Measurements from ENCODE around the gene REEP3. TPM values are rescaled to one million over a fixed set of nuclear protein-coding genes. Genes with fewer than 3 reads are reported as not detected.

Gene REEP3
- total RNA-seq, 3 donors from 2014 or later (not counting 1 experiment from before 2014, with no cell fraction given), result 4.6 to 10.2 (median 8.3) TPM

GRCh38 chr10:63539994-63540393, 18.8 kb downstream of the REEP3 start:
- Mint-ChIP-seq H3K36me3 (no peaks in the 10 kb centered on the region), H3K9me3 (no peaks in the 10 kb centered on the region), H3K27me3 (ENCODE audit: low read depth in 2 of 2) (no peaks in the 10 kb centered on the region), H3K27ac (no peak overlapping the region), H3K4me3 (no peak overlapping the region), H3K4me1 (peaks cover 0 to 8% of the 10 kb centered on the region in 2 donors)
- Histone ChIP-seq H3K27ac (ENCODE audit: low read length) (no peak overlapping the region), H3K4me3 (ENCODE audit: low read length) (no peak overlapping the region), H3K9me3 (ENCODE audit: control insufficient read depth, insufficient read depth, low read length) (no peaks in the 10 kb centered on the region), H3K27me3 (ENCODE audit: control insufficient read depth, insufficient read depth, low read length) (no peaks in the 10 kb centered on the region), H3K36me3 (ENCODE audit: control insufficient read depth, insufficient read depth, low read length) (no peaks in the 10 kb centered on the region), H3K4me1 (ENCODE audit: control insufficient read depth, insufficient read depth, low read length) (no peaks in the 10 kb centered on the region)
- 80% methylated on average over 1 of the region's 1 CpG for WGBS (ENCODE audit: insufficient coverage)
- no peak for DNase-seq
- ATAC-seq, result no peak
- no peak for TF ChIP-seq CTCF (IDR thresholded peaks at IDR 0.05)
- intact Hi-C loops (cut with micrococcal nuclease), result no loop called here

- ATAC-seq, result no peak
- Mint-ChIP-seq H3K4me1 (peaks cover 0 to 12% of the 10 kb centered on the region in 2 donors), H3K27me3 (ENCODE audit: low read depth in 2 of 2) (no peaks in the 10 kb centered on the region), H3K4me3 (no peak overlapping the region), H3K27ac (no peak overlapping the region), H3K36me3 (no peaks in the 10 kb centered on the region), H3K9me3 (no peaks in the 10 kb centered on the region)
- no peak for TF ChIP-seq CTCF (IDR thresholded peaks at IDR 0.05)
- intact Hi-C loops (cut with micrococcal nuclease), result no loop called here
- Histone ChIP-seq H3K27ac (ENCODE audit: low read length) (no peak overlapping the region), H3K36me3 (ENCODE audit: control insufficient read depth, insufficient read depth, low read length) (no peaks in the 10 kb centered on the region), H3K4me1 (ENCODE audit: control insufficient read depth, insufficient read depth, low read length) (no peaks in the 10 kb centered on the region), H3K27me3 (ENCODE audit: control insufficient read depth, insufficient read depth, low read length) (no peaks in the 10 kb centered on the region), H3K9me3 (ENCODE audit: control insufficient read depth, insufficient read depth, low read length) (no peaks in the 10 kb centered on the region), H3K4me3 (ENCODE audit: low read length) (no peak overlapping the region)
- 83% methylated on average over 5 of the region's 5 CpGs for WGBS (ENCODE audit: insufficient coverage)
- no peak for DNase-seq
Observed at GRCh38 chr10:63542835-63543575, 21.8 kb downstream of the REEP3 start.

- H3K4me3 ChIP-seq (ENCODE audit: low read length), result no peak overlapping the region
- peaks cover 0 to 12% of the 10 kb centered on the region in 2 donors for H3K4me1 Mint-ChIP-seq
- intact Hi-C loops (cut with micrococcal nuclease), result no loop called here
- H3K27me3 Mint-ChIP-seq (ENCODE audit: low read depth in 2 of 2), result no peaks in the 10 kb centered on the region
- WGBS (ENCODE audit: insufficient coverage), result 89% methylated on average over 5 of the region's 7 CpGs
- no peaks in the 10 kb centered on the region for H3K36me3 ChIP-seq (ENCODE audit: control insufficient read depth, insufficient read depth, low read length)
- no peak for DNase-seq
- ATAC-seq, result no peak
- no peak overlapping the region for H3K4me3 Mint-ChIP-seq
- H3K9me3 Mint-ChIP-seq, result no peaks in the 10 kb centered on the region
- no peak overlapping the region for H3K27ac Mint-ChIP-seq
- H3K27ac ChIP-seq (ENCODE audit: low read length), result no peak overlapping the region
- H3K4me1 ChIP-seq (ENCODE audit: control insufficient read depth, insufficient read depth, low read length), result no peaks in the 10 kb centered on the region
- no peaks in the 10 kb centered on the region for H3K9me3 ChIP-seq (ENCODE audit: control insufficient read depth, insufficient read depth, low read length)
- H3K36me3 Mint-ChIP-seq, result no peaks in the 10 kb centered on the region
- H3K27me3 ChIP-seq (ENCODE audit: control insufficient read depth, insufficient read depth, low read length), result no peaks in the 10 kb centered on the region
- no peak for TF ChIP-seq CTCF (IDR thresholded peaks at IDR 0.05)
Observed at GRCh38 chr10:63543576-63543962, 22.4 kb downstream of the REEP3 start.

- TF ChIP-seq CTCF (IDR thresholded peaks at IDR 0.05), result no peak
- Mint-ChIP-seq H3K4me3 (no peak overlapping the region), H3K4me1 (peaks cover 0 to 12% of the 10 kb centered on the region in 2 donors), H3K27ac (no peak overlapping the region), H3K36me3 (no peaks in the 10 kb centered on the region), H3K27me3 (ENCODE audit: low read depth in 2 of 2) (no peaks in the 10 kb centered on the region), H3K9me3 (no peaks in the 10 kb centered on the region)
- no peak for DNase-seq
- Histone ChIP-seq H3K4me3 (ENCODE audit: low read length) (no peak overlapping the region), H3K9me3 (ENCODE audit: control insufficient read depth, insufficient read depth, low read length) (no peaks in the 10 kb centered on the region), H3K27me3 (ENCODE audit: control insufficient read depth, insufficient read depth, low read length) (no peaks in the 10 kb centered on the region), H3K36me3 (ENCODE audit: control insufficient read depth, insufficient read depth, low read length) (no peaks in the 10 kb centered on the region), H3K27ac (ENCODE audit: low read length) (no peak overlapping the region), H3K4me1 (ENCODE audit: control insufficient read depth, insufficient read depth, low read length) (no peaks in the 10 kb centered on the region)
- no peak for ATAC-seq
- WGBS (ENCODE audit: insufficient coverage), result 85% methylated on average over 1 of the region's 1 CpG
- intact Hi-C loops (cut with micrococcal nuclease), result no loop called here
Observed at GRCh38 chr10:63544418-63544817, 23.2 kb downstream of the REEP3 start.
